GM19324 (cell line): ENCODE measurements around the gene SULF2.

Experiments
- ATAC-seq: cut with Tn5 transposase; IDR thresholded peaks from one replicate; pipeline ENCODE4 v1.9.1; 2021; ENCODE audit warnings: mild to moderate bottlenecking, moderate library complexity; ENCODE audit not compliant: unreplicated experiment, low FRiP score

SULF2 gene

GRCh38 chr20:47691625-47692024 lies 93.7 kb downstream of the SULF2 start:
- ATAC-seq = no peak

DNA sequence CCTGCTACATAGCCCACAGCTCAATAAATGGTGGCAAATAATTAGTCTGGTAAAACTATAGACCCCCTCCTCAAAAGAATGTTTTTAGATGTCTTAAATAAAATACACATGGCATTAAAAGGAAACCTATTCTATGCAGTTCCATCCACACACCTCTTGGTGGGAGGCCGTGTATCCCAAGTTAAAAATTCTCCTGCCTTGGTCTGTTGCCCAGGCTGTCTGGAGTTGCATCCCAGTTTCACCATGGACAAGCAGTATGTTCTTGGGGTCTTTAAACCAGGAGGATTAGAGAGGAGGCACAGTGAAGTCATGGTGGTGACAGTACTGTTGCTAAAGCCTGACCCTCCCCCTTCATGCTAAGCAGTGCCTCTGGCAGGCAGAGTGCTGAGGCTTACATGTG lies 95.5 kb downstream of the SULF2 start:
- ATAC-seq = no peak

DNA sequence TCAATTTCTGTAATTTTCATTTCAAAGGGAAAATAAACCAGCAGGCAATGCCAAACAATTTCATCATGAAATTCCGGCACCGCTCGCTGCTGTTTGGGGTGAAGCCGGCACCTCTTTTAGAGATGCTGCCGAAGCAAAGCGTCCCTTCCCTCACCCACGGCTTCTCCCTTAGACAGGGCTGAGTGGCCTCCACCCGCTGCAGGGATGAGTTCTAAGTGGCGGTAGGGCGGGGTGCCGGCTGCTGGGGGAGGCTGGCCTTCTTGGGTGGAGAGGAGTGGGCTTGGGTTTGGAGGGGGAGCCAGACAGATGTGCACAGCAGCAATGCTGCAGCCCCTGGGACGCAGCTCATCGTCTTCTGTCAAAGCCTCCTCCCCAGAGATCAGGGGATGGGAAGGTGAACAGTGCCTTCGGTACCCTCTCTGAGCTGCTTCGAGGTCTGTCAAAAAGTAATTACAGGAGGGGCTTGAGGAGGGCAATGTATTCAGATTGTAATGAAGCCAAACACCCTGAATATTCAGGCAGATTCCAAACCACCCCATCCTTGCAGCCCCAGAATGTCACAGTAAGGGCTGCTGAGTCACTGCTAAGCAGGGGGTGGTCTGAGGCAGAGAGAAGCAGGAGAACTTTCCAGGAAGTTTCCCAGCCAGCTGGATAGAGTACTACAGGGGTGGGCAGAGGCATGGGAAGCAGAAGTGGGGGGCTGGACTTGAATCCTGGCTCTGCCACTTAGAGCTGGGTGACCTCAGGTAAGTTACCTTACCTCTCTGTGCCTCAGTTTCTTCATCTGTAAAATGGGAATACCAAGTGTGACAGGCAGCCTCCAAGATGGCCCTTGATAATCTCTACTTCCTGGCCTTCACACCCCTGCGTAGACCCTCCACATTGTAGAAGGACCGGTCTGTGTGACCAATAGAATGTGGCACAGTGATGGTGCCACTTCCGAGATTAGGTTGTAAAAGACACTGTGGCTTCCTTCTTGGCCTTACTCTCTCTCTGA lies 96.6 kb downstream of the SULF2 start:
- no peak for ATAC-seq

DNA sequence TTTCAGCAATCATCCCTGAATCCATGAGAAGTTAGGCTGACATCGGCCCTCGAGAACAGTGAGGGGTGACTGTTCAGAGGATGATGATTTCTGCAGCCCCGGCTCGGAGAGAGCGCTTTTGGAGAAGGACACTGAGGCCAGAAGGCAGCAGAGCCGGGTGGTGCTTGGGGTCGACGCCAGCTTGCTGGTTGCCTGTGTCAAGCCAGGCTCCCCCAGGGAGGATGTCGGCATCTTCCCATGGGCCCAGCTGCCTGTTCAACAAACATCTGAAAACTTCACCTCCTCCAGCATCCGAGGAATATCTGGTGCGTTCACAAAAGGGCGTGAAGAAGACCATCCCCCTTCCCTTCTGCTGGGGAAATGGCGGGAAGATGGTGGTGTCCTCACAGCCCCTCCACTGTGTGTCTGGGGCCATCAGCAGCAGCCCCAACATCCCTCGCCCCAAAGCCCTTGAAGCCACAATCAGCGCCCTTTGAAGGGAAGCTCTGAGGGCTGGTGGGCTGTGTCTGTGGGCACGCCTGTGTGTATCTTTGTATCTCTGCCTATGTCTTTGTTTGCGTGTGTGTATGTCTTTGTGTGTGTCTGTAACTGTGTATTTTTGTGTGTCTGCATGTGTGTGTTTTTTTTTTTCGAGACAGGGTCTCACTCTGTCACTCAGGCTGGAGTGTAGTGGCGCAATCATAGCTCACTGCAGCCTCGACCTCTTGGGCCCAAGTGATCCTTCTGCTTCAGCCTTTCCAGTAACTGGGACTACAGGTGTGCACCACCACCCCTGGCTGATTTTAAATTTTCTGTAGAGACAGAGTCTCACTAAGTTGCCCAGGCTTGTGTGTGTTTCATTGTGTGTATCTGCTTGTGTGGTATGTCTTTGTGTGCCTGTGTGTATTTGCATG lies 97.9 kb downstream of the SULF2 start:
- ATAC-seq = no peak

- no peak for ATAC-seq
Observed at GRCh38 chr20:47686545-47686944, 98.7 kb downstream of the SULF2 start.

DNA sequence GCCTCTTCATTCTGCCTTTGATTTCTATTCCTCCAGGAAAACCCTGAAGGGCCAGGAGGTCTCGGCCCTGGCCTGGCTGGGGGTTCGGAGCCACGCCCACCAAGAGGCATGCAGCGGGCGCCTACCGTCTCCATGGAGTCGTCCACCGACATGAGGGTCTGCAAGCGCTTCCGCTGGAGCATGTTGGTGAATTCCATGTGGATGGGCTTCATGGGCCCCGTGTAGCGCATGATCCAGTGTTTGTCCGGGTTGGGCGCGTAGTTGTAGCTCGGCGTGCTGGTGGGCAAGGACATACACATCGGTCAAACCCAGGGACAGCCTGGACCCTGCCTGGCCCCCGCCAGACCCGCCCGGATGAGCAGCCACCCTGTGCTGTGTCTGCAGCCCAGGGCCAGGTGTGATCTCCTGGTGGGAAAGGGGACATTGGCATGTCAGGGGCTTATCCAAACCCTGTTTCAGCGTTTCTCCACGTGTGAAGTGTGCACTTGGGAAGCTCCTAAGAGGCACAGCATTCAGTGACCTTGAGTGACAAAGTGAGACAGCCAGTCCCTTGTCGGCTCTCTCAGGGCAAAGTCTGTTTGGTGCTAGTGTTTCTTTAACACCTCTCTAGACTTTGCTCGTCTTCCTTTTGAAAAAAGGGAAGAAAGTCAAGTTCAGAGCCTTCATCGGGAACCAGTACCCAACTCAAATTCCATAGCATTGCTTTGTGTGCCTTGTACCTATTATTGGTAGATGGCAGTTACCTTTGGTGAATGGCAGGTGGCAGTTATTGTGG lies 100.8 kb downstream of the SULF2 start:
- no peak for ATAC-seq

- ATAC-seq = no peak
Observed at GRCh38 chr20:47682916-47683315, 102.4 kb downstream of the SULF2 start.

DNA sequence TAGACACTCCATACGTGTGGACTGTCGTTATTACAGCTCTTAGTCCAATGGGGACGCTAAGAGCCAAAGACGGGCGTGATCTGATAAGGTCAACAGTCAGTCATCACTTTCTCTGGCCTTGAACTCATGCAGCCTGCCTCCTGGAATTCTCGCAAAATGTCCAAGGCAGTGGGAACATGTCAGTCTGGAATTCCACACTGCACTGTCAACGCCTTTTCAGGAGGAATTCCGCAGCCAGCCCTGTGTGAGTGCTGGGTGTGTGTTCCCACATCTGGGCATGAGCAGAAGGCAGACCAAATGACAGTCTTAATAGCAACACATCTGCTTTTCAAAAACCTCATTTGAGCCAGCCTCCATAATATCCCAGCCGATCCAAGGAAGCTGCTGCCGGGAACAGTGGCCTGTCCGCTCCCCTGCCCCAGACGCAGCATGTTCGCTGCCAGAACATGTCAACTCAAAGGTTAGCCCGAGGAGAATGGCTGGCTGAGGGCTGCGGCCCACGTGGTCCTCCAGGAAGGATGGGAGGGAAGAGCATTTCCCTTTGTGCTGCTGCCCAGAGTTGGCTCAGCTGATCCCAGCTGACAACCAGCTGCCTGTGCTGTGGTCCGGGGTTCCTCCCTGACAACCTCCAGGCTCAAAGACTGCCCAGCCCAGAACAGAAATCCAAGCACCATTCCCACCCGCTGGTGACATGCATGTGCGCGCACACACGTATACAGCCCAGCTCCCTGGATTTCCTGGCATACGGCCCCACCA lies 103.1 kb downstream of the SULF2 start:
- no peak for ATAC-seq

GRCh38 chr20:47680804-47681529 lies 104.3 kb downstream of the SULF2 start:
- no peak for ATAC-seq

GRCh38 chr20:47679462-47679861 lies 105.8 kb downstream of the SULF2 start:
- no peak for ATAC-seq

DNA sequence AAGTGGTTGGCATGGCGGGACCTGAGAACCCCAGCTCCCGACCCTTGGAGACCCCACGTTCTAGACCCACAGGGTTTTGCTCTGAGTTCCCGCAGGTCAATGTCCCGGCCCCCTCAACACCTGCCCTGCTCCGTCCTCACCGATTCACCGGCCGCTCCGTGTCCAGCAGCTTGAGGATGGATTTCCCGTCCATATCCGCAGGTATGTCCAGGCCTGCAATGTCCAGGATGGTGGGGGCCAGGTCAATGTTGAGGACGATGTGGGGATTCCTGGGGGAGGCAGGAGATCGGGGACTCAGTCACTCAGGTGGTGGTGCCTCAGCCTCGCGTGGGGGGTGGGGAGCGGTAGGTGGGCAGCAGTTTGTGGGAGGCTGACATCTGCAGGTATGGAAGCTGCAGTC lies 106.7 kb downstream of the SULF2 start:
- no peak for ATAC-seq

- no peak for ATAC-seq
Observed at GRCh38 chr20:47677635-47678453, 107.4 kb downstream of the SULF2 start.

DNA sequence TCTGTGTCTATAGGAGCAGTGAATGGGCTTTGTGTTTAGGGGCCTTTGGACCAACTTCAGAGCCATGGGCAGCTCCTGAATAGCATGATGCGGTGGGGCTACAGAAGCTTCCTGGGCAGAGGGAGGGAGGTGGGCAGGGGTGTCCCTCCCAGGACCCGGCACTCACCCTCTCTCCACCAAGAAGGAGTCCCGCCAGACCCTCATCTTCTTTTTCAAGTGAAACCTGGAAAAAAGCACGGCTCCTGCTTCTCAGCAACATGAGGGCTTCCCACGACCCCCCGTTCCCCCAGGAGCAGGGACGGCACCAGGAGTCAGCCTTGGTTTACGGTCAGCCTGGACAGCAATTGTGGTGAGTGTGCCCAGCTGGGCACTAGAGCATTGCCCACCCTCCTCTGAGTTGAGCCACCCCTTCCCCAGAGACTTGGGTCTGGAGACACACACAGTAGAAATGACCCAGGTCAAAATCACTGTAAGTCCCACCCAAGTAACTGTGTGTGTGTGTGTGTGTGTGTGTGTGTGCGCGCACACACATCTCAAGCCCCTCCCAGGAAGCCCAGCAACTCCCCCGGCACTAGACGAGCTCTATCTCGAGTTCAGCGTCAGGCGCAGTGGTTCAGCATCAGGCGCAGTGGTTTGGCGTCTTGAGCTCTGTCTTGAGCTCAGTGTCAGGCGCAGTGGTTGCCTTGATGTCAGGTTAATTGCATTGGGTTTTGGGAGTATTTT lies 108.2 kb downstream of the SULF2 start:
- ATAC-seq = no peak

DNA sequence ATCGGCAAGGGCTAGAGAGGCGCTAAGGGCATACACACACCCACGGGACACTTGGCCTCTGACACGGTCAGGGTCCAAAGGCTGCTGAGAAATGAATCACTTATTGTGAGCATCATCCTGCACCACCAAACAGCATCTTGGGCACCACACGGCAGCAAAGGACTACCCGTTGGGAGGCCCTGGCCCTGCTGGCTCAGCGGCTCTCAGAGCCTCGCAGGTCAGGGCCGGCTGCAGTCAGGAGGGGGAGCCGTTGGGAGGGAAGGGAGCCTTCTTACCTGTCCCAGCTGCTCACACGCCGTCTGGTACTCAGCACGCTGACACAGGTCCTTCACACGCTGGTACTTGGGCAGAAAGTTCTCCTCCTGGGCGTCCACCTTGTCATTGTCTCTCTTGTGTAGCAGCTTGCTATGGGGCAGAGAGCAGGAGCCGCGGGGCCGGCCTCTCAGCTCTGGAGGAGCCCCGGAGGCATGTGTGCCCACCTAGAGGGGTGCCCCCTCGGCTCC lies 109.0 kb downstream of the SULF2 start:
- ATAC-seq = no peak

DNA sequence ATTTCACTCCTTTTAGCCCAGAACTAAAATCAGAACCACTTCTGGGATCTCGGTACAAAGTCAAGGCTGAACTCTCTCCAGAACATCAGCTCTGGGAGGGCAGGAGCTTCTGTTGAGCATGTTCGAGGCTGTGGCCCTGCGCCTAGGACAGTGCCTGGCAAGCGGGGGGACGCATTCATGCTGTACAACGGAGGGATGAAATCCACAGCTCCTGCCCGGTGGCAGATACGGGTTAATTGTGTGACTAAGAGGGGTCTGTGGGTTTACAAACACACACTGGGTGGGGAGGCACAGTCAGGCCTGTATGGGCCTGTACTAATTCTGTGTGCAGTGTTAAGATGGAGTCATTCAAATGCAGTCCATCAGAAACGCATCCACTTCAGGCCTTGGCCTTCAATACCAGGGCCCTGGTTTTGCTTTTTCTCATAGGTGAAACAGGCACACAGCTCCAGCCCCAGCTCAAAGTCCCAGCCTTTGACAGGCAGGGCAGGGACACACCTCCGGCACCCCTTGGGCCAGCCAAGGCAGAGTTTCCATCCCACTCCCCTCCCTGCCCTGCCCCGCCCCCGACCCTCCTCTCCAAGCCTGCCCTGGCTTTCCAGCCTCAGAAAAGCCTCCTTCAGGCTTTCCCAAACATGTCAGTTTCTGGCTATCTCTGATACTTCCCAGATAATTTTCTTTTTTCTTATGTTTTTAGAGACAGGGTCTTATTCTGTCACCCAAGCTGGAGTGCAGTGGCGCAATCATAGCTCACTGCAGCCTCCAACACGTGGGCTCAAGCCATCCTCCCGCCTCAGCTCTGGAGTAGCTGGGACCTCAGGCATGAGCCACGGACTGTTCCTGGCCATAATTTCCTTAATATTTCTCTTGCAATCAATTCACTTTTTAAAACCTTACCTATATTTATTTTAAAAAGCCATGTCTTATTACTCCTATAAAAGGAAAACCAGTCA lies 109.8 kb downstream of the SULF2 start:
- no peak for ATAC-seq

DNA sequence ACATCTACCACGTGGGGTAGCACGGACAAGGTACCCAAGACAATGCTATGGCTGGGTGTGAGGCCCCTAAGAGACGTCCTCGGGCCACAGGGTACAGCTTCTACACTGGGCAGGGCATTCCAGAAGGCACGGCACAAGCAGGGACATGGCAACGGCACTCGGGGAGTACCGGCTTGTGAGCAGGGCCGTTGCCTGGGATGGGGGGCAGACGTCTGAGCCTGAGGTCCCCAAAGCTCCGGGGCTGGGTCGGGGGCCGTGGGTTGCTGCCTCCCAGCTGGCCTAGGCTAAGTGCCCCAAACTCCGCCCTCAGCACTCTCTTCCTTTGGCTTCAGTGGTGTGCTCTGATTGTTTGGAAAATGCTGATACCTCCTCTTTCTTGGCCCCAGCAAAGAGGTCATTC lies 110.6 kb downstream of the SULF2 start:
- no peak for ATAC-seq
